Mammary epithelial cell (primary cell): ENCODE measurements around the gene EIF4A3.

Experiments used
- EZH2 ChIP-seq: IDR thresholded peaks from 2 replicates; pipeline ENCODE4 v1.6.1; 2012; ENCODE audit warnings: low read length, inconsistent platforms, borderline replicate concordance
- TF ChIP-seq, protein P1 (sequence below), 2 donors: IDR thresholded peaks in 1 of 2; conservative IDR thresholded peaks in 1 of 2; 2 replicates each; pipeline ENCODE4 v1.5.1; 2011 to 2012; ENCODE audit warnings: inconsistent platforms in 2 of 2, low read length in 2 of 2, mild to moderate bottlenecking in 2 of 2, control low read depth in 1 of 2, low read depth in 1 of 2; ENCODE audit not compliant: insufficient read depth in 1 of 2; ENCODE audit errors: extremely low read depth in 1 of 2

- TF ChIP-seq, protein P1, sequence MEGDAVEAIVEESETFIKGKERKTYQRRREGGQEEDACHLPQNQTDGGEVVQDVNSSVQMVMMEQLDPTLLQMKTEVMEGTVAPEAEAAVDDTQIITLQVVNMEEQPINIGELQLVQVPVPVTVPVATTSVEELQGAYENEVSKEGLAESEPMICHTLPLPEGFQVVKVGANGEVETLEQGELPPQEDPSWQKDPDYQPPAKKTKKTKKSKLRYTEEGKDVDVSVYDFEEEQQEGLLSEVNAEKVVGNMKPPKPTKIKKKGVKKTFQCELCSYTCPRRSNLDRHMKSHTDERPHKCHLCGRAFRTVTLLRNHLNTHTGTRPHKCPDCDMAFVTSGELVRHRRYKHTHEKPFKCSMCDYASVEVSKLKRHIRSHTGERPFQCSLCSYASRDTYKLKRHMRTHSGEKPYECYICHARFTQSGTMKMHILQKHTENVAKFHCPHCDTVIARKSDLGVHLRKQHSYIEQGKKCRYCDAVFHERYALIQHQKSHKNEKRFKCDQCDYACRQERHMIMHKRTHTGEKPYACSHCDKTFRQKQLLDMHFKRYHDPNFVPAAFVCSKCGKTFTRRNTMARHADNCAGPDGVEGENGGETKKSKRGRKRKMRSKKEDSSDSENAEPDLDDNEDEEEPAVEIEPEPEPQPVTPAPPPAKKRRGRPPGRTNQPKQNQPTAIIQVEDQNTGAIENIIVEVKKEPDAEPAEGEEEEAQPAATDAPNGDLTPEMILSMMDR (conservative IDR thresholded peaks at IDR 0.05 in 1 of 2, IDR thresholded peaks at IDR 0.05 in 1 of 2; ENCODE audit: extremely low read depth in 1 of 2, insufficient read depth in 1 of 2, low read depth in 1 of 2, low read length in 2 of 2) = no peak
- TF ChIP-seq EZH2 = no peak
Observed at GRCh38 chr17:80169107-80169506, 22.2 kb upstream of the EIF4A3 start.
